ENCODE measurements around the gene SDR9C7.
"Not testable (repeated sequence)": the region's sequence is repeated elsewhere in the genome, so short reads cannot be mapped to it uniquely, and the experiment has no call there.

Gene SDR9C7

GRCh38 chr12:56933826-56934625, at the start of gene SDR9C7:
TSS of gene SDR9C7 (minus strand) at chr12:56934408. CDS start at chr12:56934261, 147 bp downstream.
- H3K27me3 ChIP-seq (ENCODE audit: low read depth), result no peaks in the 10 kb centered on the region
- H3K9me3 ChIP-seq, result no peaks in the 10 kb centered on the region
- in situ Hi-C loops (cut with MboI; ENCODE audit: low sequenced_read_pairs), result no loop called here
- H3K36me3 ChIP-seq (replicated peaks), result no peaks in the 10 kb centered on the region
- no peak for DNase-seq (ENCODE audit: low spot score in 2 of 2)
- H3K4me1 ChIP-seq, result peaks cover 4% of the 10 kb centered on the region; the same call in 1 of the 2 replicates
- H3K4me3 ChIP-seq, result no peak within 1 kb of the TSS

- Histone ChIP-seq H3K9me3 (no peaks in the 10 kb centered on the region), H3K36me3 (replicated peaks) (no peaks in the 10 kb centered on the region), H3K4me1 (peaks cover 5% of the 10 kb centered on the region; the same call in 1 of the 2 replicates), H3K4me3 (no peak overlapping the region), H3K27me3 (ENCODE audit: low read depth) (peaks cover 7% of the 10 kb centered on the region; the same call in 1 of the 2 replicates)
- no peak for DNase-seq (ENCODE audit: low spot score in 2 of 2)
- in situ Hi-C loops (cut with MboI; ENCODE audit: low sequenced_read_pairs), result no loop called here
These were observed 49.2 kb upstream of the SDR9C7 start for GRCh38 chr12:56983386-56983785.

- H3K27me3 ChIP-seq (ENCODE audit: low read depth); H3K4me3 ChIP-seq; H3K4me1 ChIP-seq; H3K9me3 ChIP-seq; H3K36me3 ChIP-seq (replicated peaks); DNase-seq (ENCODE audit: low spot score in 2 of 2); in situ Hi-C loops (cut with MboI; ENCODE audit: low sequenced_read_pairs): not testable (repeated sequence)
These were observed 48.5 kb upstream of the SDR9C7 start for GRCh38 chr12:56982578-56983236.

GRCh38 chr12:56980941-56981530, 46.8 kb upstream of the SDR9C7 start:
- H3K9me3 ChIP-seq, result no peaks in the 10 kb centered on the region
- no peak for DNase-seq (ENCODE audit: low spot score in 2 of 2)
- H3K4me3 ChIP-seq, result no peak overlapping the region
- H3K36me3 ChIP-seq (replicated peaks), result no peaks in the 10 kb centered on the region
- peaks cover 3% of the 10 kb centered on the region; the same call in 1 of the 2 replicates for H3K4me1 ChIP-seq
- H3K27me3 ChIP-seq (ENCODE audit: low read depth), result peaks cover 3% of the 10 kb centered on the region
- in situ Hi-C loops (cut with MboI; ENCODE audit: low sequenced_read_pairs), result no loop called here

- peaks cover 5% of the 10 kb centered on the region; the same call in 1 of the 2 replicates for H3K4me1 ChIP-seq
- H3K27me3 ChIP-seq (ENCODE audit: low read depth), result peaks cover 4% of the 10 kb centered on the region; the same call in 1 of the 2 replicates
- no peak for DNase-seq (ENCODE audit: low spot score in 2 of 2)
- no peaks in the 10 kb centered on the region for H3K36me3 ChIP-seq (replicated peaks)
- in situ Hi-C loops (cut with MboI; ENCODE audit: low sequenced_read_pairs), result no loop called here
- H3K4me3 ChIP-seq, result no peak overlapping the region
- H3K9me3 ChIP-seq, result no peaks in the 10 kb centered on the region
These were observed 46.1 kb upstream of the SDR9C7 start for GRCh38 chr12:56980268-56980667.

GRCh38 chr12:56979628-56980027, 45.4 kb upstream of the SDR9C7 start:
- in situ Hi-C loops (cut with MboI; ENCODE audit: low sequenced_read_pairs), result no loop called here
- DNase-seq (ENCODE audit: low spot score in 2 of 2), result no peak
- Histone ChIP-seq H3K9me3 (no peaks in the 10 kb centered on the region), H3K27me3 (ENCODE audit: low read depth) (peaks cover 4% of the 10 kb centered on the region; the same call in 1 of the 2 replicates), H3K4me3 (no peak overlapping the region), H3K4me1 (peaks cover 5% of the 10 kb centered on the region; the same call in 1 of the 2 replicates), H3K36me3 (replicated peaks) (no peaks in the 10 kb centered on the region)

GRCh38 chr12:56978397-56979138, 44.4 kb upstream of the SDR9C7 start:
- Histone ChIP-seq H3K36me3 (replicated peaks) (no peaks in the 10 kb centered on the region), H3K4me1 (peaks cover 5% of the 10 kb centered on the region; the same call in 1 of the 2 replicates), H3K9me3 (no peaks in the 10 kb centered on the region), H3K4me3 (no peak overlapping the region), H3K27me3 (ENCODE audit: low read depth) (peaks cover 4% of the 10 kb centered on the region; the same call in 1 of the 2 replicates)
- in situ Hi-C loops (cut with MboI; ENCODE audit: low sequenced_read_pairs), result no loop called here
- DNase-seq (ENCODE audit: low spot score in 2 of 2), result no peak

GRCh38 chr12:56977361-56977760, 43.2 kb upstream of the SDR9C7 start:
- DNase-seq (ENCODE audit: low spot score in 2 of 2); H3K9me3 ChIP-seq; H3K36me3 ChIP-seq (replicated peaks); in situ Hi-C loops (cut with MboI; ENCODE audit: low sequenced_read_pairs); H3K27me3 ChIP-seq (ENCODE audit: low read depth); H3K4me1 ChIP-seq; H3K4me3 ChIP-seq: not testable (repeated sequence)

- DNase-seq (ENCODE audit: low spot score in 2 of 2); in situ Hi-C loops (cut with MboI; ENCODE audit: low sequenced_read_pairs); H3K36me3 ChIP-seq (replicated peaks); H3K4me1 ChIP-seq; H3K27me3 ChIP-seq (ENCODE audit: low read depth); H3K9me3 ChIP-seq; H3K4me3 ChIP-seq: not testable (repeated sequence)
These were observed 40.0 kb upstream of the SDR9C7 start for GRCh38 chr12:56974224-56974623.

GRCh38 chr12:56968910-56969309, 34.7 kb upstream of the SDR9C7 start:
- H3K4me1 ChIP-seq; H3K27me3 ChIP-seq (ENCODE audit: low read depth); H3K4me3 ChIP-seq; H3K9me3 ChIP-seq; H3K36me3 ChIP-seq (replicated peaks); DNase-seq (ENCODE audit: low spot score in 2 of 2); in situ Hi-C loops (cut with MboI; ENCODE audit: low sequenced_read_pairs): not testable (repeated sequence)

GRCh38 chr12:56965997-56966642, 31.9 kb upstream of the SDR9C7 start:
- H3K9me3 ChIP-seq; H3K4me1 ChIP-seq; H3K4me3 ChIP-seq; H3K27me3 ChIP-seq (ENCODE audit: low read depth); in situ Hi-C loops (cut with MboI; ENCODE audit: low sequenced_read_pairs); H3K36me3 ChIP-seq (replicated peaks): not testable (repeated sequence)
- peak in 1 of 2 experiments; percentile 35 for DNase-seq (ENCODE audit: low spot score in 2 of 2)

- H3K9me3 ChIP-seq; H3K36me3 ChIP-seq (replicated peaks); in situ Hi-C loops (cut with MboI; ENCODE audit: low sequenced_read_pairs); H3K4me1 ChIP-seq; DNase-seq (ENCODE audit: low spot score in 2 of 2); H3K27me3 ChIP-seq (ENCODE audit: low read depth); H3K4me3 ChIP-seq: not testable (repeated sequence)
These were observed 30.9 kb upstream of the SDR9C7 start for GRCh38 chr12:56965124-56965523.

- H3K36me3 ChIP-seq (replicated peaks); DNase-seq (ENCODE audit: low spot score in 2 of 2); H3K27me3 ChIP-seq (ENCODE audit: low read depth); in situ Hi-C loops (cut with MboI; ENCODE audit: low sequenced_read_pairs); H3K9me3 ChIP-seq; H3K4me1 ChIP-seq; H3K4me3 ChIP-seq: not testable (repeated sequence)
These were observed 29.3 kb upstream of the SDR9C7 start for GRCh38 chr12:56963557-56963956.

Data from HAP-1 (cell line).